Effector memory CD4-positive, alpha-beta T cell (primary cell): Measurements from ENCODE around the gene PPIC.

Source experiments
- DNase-seq, 3 donors: peaks; one replicate each; pipeline ENCODE4 v3.0.0-alpha.2; 2020
- H3K27ac ChIP-seq: 2 replicates; pipeline ENCODE4 v1.7.0; 2013; ENCODE audit warnings: mild to moderate bottlenecking, low read length, moderate library complexity; ENCODE audit not compliant: insufficient read depth, poor library complexity, severe bottlenecking
- H3K27me3 ChIP-seq: replicated peaks from 2 replicates; pipeline ENCODE4 v1.7.0; 2013; ENCODE audit warnings: mild to moderate bottlenecking, low read length; ENCODE audit not compliant: insufficient read depth, control insufficient read depth, poor library complexity, severe bottlenecking
- H3K36me3 ChIP-seq: 2 replicates; pipeline ENCODE4 v1.7.0; 2013; ENCODE audit warnings: mild to moderate bottlenecking, low read length, moderate library complexity; ENCODE audit not compliant: control insufficient read depth, insufficient read depth
- H3K4me1 ChIP-seq: 2 replicates; pipeline ENCODE4 v1.7.0; 2013; ENCODE audit warnings: low read length, mild to moderate bottlenecking; ENCODE audit not compliant: control insufficient read depth, insufficient read depth, poor library complexity, severe bottlenecking
- H3K4me3 ChIP-seq: 2 replicates; pipeline ENCODE4 v1.7.0; 2013; ENCODE audit warnings: low read length, low read depth, mild to moderate bottlenecking; ENCODE audit not compliant: insufficient read depth, poor library complexity, severe bottlenecking
- H3K9me3 ChIP-seq: 2 replicates; pipeline ENCODE4 v1.7.0; 2013; ENCODE audit warnings: mild to moderate bottlenecking, low read length, moderate library complexity; ENCODE audit not compliant: control insufficient read depth

The PPIC gene

DNA sequence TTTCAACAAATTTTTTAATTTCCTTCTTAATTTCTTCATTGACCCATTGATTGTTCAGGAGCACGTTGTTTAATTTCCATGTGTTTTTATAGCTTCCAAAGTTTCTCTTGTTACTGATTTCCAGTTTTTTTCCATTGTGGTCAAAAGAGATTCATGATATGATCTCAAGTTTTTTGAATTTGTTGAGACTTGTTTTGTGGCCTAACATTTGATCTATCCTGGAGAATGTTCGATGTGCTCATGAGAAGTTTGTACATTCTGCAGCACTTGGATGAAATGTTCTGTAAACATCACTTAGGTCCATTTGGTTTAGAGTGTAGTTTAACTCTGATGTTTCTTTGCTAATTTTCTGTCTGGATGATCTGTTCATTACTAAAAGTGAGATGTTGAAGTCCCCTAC, 14.7 kb upstream of the PPIC start:
- Histone ChIP-seq H3K36me3 (no peaks in the 10 kb centered on the region), H3K27me3 (peaks cover 7% of the 10 kb centered on the region), H3K4me1 (no peaks in the 10 kb centered on the region), H3K27ac (no peak overlapping the region), H3K9me3 (no peaks in the 10 kb centered on the region), H3K4me3 (no peak overlapping the region)
- DNase-seq = no peak

DNA sequence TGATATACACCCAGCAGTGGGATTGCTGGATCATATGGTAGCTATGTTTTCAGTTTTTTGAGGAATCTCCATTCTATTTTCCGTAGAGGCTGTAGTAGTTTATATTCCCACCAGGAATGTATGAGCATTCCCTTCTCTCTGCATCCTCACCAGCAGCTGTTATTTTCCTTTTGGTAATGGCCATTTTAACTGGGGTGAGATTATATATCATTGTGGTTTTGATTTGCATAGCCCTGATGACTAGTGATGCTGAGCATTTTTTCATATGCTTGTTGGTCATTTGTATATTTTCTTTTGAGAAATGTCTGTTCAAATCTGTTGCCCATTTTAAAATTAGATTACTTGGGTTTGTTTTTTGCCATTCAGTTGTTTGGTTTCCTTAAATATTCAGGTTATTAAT, 11.2 kb upstream of the PPIC start:
- H3K4me3 ChIP-seq = no peak overlapping the region
- H3K27ac ChIP-seq = no peak overlapping the region
- H3K9me3 ChIP-seq = no peaks in the 10 kb centered on the region
- DNase-seq = no peak
- no peaks in the 10 kb centered on the region for H3K27me3 ChIP-seq
- no peaks in the 10 kb centered on the region for H3K4me1 ChIP-seq
- no peaks in the 10 kb centered on the region for H3K36me3 ChIP-seq

DNA sequence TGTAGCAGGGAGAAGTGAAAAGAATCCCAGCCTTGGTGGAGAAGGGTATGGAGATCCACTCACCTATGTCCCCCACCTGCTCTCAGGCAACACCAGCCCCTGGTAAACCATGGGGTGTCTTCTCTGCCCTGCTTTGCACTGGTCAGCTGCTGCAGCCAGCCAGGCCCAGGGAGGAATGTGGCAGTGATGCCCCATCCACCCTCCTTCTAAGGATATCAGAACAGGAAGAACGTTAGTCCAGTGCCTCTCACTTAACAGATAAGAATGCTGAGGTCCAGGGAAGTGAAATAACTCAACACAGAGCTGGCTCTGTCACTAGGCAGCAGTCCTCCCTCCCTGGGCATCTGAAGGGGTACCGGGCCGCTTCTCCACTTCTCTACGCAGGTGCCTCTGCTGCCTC, 9.7 kb upstream of the PPIC start:
- no peaks in the 10 kb centered on the region for H3K27me3 ChIP-seq
- H3K4me1 ChIP-seq = no peaks in the 10 kb centered on the region
- no peak overlapping the region for H3K27ac ChIP-seq
- no peak for DNase-seq
- H3K9me3 ChIP-seq = no peaks in the 10 kb centered on the region
- no peak overlapping the region for H3K4me3 ChIP-seq
- no peaks in the 10 kb centered on the region for H3K36me3 ChIP-seq

DNA sequence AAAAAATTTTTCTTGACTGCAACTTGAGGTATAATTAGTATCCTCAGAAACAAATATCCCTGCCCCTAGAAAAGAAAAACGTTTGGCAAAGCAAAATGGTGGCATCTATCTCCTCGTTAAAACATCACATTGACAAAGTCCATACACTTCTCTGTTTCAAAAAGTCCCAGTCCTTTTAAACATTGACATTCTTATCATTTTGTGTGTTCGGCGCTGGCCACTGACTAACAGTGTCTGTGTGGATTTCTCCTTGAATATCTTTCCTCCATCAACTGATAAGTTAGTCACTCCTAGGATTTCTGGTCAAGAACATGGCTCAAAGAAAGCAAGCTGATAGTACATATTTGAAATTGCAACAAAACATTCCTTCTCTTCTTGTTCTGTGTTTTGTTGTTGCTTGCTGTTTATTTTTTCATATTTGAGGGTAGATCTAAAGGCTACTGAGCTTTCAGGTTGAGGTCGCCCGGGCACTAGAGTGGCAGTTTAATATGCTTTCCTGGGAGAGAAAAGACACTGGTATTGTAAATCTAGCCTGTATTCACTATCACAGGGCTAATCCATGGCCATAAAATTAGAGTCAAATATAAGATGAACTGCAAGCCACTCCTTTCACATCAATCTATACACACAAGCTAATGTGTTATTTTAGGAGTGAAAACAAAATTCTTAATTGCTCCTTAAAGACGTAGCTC, 8.5 kb upstream of the PPIC start:
- no peak for DNase-seq
- Histone ChIP-seq H3K27ac (no peak overlapping the region), H3K4me3 (no peak overlapping the region), H3K4me1 (no peaks in the 10 kb centered on the region), H3K27me3 (no peaks in the 10 kb centered on the region), H3K9me3 (no peaks in the 10 kb centered on the region), H3K36me3 (no peaks in the 10 kb centered on the region)

DNA sequence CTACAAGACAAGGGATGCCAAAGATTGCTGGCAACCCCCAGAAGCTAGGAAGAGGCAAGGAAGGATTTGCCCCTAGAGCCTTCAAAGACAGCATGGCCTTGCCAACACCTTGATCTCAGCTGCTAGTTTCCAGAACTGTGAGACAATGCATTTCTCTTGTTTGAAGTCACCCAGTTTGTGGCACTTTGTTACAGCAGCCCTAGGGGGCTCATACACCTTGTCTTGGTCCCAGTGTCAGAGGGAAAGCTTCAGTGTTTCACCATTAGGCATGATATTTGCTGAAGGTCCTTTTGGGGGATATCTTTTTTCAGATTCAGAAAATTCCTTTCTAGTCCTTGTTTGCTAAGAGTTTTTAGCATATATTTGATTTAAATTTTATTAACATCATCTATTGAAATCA, 3.1 kb upstream of the PPIC start:
- no peak overlapping the region for H3K27ac ChIP-seq
- peaks cover 20% of the 10 kb centered on the region for H3K27me3 ChIP-seq
- H3K4me1 ChIP-seq = peaks cover 19% of the 10 kb centered on the region
- H3K9me3 ChIP-seq = no peaks in the 10 kb centered on the region
- DNase-seq = no peak
- H3K36me3 ChIP-seq = no peaks in the 10 kb centered on the region
- no peak overlapping the region for H3K4me3 ChIP-seq

DNA sequence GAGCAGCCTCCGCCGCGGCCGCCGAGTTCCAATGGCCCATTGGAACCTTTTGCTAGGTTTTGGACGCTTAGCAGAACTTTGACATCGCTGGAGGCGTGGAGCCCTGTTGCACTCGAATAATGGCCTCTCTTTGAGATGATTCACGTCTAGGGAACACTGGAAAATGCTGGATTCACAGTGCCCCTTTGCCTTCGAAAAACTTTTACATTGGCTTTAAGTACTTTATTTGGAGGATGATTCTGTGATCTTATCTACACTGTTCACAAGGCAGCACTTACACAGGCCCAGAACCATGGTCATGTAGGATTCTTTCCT, 536 bp upstream of the PPIC start:
- Histone ChIP-seq H3K4me3 (no peak overlapping the region), H3K27me3 (peaks cover 22% of the 10 kb centered on the region), H3K9me3 (no peaks in the 10 kb centered on the region), H3K27ac (no peak overlapping the region), H3K4me1 (peaks cover 19% of the 10 kb centered on the region), H3K36me3 (no peaks in the 10 kb centered on the region)
- no peak for DNase-seq

DNA sequence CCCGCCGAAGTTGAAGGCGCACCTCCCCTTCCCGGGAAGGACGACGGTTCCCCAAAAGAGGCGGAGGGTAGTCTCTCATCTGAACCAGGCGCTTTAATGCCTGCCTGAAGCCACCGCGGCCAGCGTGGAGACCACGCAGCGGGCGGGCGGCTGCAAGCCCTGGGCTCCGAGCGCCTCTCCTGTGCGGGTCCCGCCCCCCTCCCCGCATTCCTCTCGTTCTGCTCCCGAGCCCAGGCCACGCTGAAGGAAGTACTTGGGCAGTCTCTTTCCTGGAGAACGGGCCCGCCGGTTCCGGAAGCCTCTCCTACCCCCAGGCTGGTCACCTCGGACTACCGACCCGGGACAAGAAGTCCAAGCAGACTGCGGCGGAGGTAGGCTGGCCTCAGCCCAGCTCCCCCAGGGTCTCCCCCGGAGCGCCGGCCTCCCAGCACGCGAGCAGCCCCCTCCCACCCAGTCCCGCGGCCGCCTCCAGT, 571 bp downstream of the PPIC start:
- peaks cover 22% of the 10 kb centered on the region for H3K27me3 ChIP-seq
- H3K9me3 ChIP-seq = no peaks in the 10 kb centered on the region
- no peak overlapping the region for H3K27ac ChIP-seq
- H3K4me1 ChIP-seq = peaks cover 19% of the 10 kb centered on the region
- no peaks in the 10 kb centered on the region for H3K36me3 ChIP-seq
- DNase-seq = no peak
- H3K4me3 ChIP-seq = peak overlapping the region; percentile 42

DNA sequence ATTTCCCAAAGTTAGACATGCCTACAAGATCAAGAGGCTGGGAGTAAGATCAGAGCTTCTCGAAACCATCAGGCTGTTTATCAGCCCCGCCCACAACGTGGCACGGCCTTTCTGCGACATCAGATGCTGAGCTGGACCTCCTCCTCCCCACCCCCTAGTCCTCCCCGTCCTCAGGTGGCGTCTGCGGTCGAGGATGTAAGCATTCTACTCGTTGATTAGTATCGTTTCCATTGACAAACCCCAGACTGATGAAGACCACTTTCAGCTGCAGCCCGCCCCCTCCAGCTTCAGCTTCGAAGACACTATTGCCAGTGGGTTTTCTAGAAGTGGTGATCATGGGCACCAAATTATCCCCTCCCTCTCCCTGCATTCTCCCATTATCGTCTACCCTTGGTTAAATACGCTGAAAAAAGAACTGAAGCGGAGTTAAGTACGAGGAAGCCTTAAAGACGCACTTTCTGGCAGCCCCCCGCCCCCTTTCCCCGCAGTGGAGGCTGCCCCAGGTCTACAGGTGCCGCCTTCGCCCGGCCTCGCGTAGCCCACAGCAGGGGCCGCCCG, 1.1 kb downstream of the PPIC start:
- H3K36me3 ChIP-seq = no peaks in the 10 kb centered on the region
- no peak overlapping the region for H3K27ac ChIP-seq
- peak overlapping the region; percentile 4 for H3K4me3 ChIP-seq
- peaks cover 19% of the 10 kb centered on the region for H3K4me1 ChIP-seq
- no peaks in the 10 kb centered on the region for H3K9me3 ChIP-seq
- H3K27me3 ChIP-seq = peaks cover 22% of the 10 kb centered on the region
- no peak for DNase-seq

DNA sequence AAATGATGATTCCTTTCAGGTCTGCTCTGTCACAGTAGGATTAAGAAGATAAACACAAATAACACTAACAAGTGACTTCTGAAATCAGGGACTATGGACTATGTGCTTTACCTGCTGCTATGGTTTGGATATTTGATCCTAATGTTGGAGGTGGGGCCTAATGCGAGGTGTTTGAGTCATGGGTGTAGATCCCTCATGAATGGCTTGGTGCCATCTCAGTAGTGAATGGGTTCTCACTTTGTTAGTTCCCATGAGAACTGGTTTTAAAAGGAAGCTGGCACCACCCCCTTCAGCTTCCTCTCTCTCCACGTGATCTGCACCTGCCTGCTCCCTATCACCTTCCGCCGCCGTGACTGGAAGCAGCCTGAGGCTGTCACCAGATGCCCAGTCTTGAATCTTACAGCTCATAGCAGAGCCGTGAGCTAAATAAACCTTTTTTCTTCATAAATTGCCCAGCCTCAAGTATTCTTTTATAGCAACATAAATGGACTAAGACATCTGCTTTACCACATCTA, 3.3 kb downstream of the PPIC start:
- no peak overlapping the region for H3K4me3 ChIP-seq
- H3K27ac ChIP-seq = no peak overlapping the region
- DNase-seq = no peak
- H3K36me3 ChIP-seq = no peaks in the 10 kb centered on the region
- peaks cover 22% of the 10 kb centered on the region for H3K27me3 ChIP-seq
- H3K9me3 ChIP-seq = no peaks in the 10 kb centered on the region
- peaks cover 19% of the 10 kb centered on the region for H3K4me1 ChIP-seq

DNA sequence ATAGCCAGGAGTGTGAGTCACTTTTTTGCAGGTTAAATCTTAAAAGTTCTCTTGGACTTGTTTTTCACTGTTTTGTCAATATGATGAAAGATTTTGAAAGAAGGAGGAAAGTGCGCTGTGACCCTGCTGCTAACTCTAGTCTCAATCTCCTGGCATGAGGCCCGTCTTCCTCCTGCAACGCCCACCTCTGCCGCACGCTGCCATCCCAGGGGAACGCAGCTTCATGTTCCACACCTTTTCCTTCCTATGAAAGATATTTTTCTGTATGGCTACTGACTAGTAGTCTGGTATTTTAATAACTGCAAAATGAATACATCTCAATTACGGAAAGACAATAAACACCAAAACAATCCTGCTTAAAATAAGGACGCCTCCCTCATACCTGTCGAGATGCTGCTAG, 8.3 kb downstream of the PPIC start:
- no peak overlapping the region for H3K27ac ChIP-seq
- no peak overlapping the region for H3K4me3 ChIP-seq
- H3K9me3 ChIP-seq = no peaks in the 10 kb centered on the region
- no peaks in the 10 kb centered on the region for H3K4me1 ChIP-seq
- no peaks in the 10 kb centered on the region for H3K27me3 ChIP-seq
- DNase-seq = no peak
- H3K36me3 ChIP-seq = no peaks in the 10 kb centered on the region
